ENCODE results near the gene KCNT1.

The KCNT1 gene

GRCh38 chr9:135727257-135727875 is 25.4 kb downstream of the KCNT1 start:
- DNase-seq (ENCODE audit: low spot score): no peak

- no peak for DNase-seq (ENCODE audit: low spot score)
Measured at GRCh38 chr9:135728436-135729110, 26.6 kb downstream of the KCNT1 start.

- DNase-seq (ENCODE audit: low spot score): no peak
Measured at GRCh38 chr9:135729480-135729879, 27.5 kb downstream of the KCNT1 start.

DNA sequence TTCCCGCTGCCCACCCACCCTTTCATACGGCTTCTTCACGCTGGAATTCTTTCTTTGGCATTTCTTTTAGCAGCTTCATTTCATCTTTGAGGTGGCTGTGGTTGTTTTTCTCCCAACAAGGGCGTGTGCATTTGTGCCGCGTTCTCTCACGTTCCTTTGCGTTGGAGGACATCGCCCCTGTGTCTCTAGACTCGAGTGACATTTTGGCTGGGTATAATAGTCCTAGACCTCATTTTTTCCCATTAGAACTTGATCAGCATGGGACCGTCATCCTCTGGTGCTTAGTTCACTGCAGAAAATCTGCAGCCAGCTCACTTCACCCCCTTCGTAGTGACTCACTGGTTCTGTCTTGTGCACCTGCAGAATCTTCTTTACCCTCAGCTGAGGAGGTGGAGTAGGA is 29.5 kb downstream of the KCNT1 start:
- DNase-seq (ENCODE audit: low spot score): no peak

GRCh38 chr9:135732569-135733257 is 30.7 kb downstream of the KCNT1 start:
- DNase-seq (ENCODE audit: low spot score): no peak

DNA sequence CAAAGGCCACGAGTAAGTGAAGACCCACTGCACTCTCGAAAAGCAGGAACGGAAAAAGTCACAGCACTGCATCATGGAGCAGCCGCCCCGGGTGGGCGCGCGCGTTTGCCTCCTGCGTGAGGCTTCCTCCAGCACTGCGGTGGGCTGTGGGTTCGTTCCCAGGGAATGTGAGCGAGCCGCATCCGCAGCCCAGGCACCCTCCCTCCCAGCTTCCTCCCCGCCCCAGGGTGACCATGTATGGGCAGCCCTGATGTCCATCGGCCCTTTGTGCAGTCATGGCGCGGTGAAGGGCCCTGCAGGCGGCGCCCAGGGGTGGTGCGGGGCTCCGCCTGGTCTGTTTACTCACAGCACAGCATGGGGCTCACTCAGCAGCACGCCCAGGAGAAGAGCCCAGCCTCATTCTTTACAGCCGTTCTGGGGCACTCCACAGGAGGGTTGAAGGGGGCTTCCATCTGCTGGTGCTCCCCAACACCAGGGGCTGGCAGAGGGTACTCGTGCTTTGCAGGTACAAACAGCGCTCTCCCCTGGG is 32.7 kb downstream of the KCNT1 start:
- DNase-seq (ENCODE audit: low spot score): no peak

DNA sequence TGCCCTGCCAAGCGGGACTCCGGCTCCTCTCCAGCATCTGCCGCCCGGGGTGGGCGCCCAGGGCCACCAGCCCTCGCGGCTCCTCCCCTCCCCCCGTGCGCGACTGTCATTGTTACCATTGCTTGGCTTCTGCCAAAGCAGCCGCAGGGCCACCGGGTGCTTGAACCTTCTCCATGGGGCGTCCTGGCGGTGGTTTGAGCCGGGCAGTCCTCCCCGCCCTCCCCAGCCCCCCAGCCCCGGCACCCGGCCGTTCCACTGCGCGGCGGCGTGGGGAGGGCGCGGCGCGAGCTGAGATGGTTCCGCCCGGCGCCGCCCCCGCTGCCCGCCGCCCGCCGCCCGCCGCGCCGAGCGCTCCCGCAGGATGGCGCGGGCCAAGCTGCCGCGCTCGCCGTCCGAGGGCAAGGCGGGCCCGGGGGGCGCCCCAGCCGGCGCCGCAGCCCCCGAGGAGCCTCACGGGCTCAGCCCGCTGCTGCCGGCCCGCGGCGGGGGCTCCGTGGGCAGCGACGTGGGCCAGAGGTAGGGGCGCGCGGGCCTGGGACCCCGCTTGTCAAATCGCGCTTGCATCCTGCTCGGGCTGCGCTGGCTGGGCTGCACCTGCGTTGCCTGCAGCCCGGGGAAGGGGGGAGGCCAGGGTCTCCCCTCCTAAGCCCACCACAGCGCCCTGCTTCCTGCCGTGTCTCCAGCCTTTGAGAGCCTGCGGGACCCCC is 34.4 kb downstream of the KCNT1 start:
- no peak for DNase-seq (ENCODE audit: low spot score)

DNA sequence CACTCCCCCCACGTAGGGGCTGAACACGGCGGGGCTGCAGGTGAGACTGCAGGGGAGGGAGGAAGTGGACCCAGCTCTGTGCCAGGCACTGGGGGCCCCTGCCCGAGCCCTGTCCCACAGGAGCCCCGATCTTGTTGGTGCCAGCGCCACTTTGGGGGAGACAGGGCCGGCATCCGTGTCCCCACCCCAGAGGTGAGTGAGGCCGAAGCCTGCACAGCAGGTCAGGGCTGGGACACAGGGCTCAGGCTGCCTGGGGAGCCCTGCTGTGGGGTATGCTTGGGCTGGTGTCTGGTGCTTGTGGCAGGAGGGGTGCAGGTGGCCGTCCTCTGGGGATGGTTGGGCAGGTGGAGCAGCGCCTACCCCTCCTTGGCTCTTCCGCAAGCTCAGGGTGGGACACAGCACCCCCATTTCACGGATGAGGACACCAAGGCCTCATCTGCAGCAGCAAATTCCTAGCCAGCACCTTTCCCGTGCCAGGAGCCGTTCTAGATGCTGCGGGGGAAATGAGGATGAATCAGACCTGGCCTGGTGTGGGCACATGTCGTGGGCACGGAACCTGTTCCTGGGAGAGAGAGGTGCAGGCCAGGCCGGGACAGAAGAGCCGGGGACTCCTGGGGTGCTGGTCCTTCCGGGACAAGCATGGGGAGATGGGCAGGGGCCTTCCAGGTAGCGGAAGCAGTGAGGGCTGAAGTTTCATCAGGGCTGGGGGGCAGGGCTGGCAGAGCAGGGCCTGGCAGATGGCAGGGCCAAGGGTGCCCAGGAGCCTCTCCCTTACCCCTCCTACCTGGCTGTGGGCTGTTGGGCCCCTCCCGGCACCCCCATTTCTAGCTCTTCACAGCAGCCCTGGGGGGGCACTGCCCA is 35.2 kb downstream of the KCNT1 start:
- no peak for DNase-seq (ENCODE audit: low spot score)

- no peak for DNase-seq (ENCODE audit: low spot score)
Measured at GRCh38 chr9:135737840-135738521, 36.0 kb downstream of the KCNT1 start.

GRCh38 chr9:135739271-135740220 is 37.6 kb downstream of the KCNT1 start:
- no peak for DNase-seq (ENCODE audit: low spot score)

GRCh38 chr9:135741276-135742219 is 39.6 kb downstream of the KCNT1 start:
- no peak for DNase-seq (ENCODE audit: low spot score)

- no peak for DNase-seq (ENCODE audit: low spot score)
Measured at GRCh38 chr9:135743021-135743420, 41.0 kb downstream of the KCNT1 start.

GRCh38 chr9:135743546-135744332 is 41.8 kb downstream of the KCNT1 start:
- no peak for DNase-seq (ENCODE audit: low spot score)

DNA sequence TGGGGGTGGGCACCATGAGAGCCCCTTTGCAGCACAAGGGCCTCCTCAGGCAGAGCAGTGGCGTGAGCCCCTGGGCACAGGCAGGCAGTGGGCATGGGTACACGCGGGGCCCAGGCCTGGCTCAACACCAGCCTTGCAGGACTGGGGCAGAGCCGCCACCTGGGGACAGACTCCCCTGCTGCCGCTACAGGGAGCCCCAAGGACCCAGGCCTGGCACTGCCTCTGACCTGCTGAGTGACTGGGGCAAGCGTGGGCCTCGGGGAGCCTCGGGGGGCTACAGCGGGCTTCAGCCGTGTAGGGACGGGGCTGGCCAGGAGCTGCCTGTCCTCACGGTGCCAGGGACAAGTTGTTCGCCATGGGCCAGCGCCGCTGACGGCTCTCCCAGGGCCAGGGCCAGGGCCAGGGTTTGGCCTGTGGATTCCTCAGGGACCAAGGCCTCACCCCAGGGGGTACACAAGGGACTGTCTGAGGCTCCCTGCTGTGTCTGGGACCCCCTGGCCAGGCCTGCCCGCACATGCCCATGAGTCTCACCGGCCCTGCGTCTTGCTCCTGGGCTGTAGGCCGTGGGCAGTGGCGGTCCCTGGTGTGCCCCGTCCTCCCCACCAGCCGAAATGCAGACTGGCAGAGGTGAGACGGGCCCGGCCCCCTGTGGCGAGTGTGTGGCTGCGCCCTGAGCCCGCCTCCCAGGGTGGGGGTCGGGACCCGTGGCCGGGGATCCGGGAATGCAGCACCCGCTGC is 42.5 kb downstream of the KCNT1 start:
- DNase-seq (ENCODE audit: low spot score): no peak

DNA sequence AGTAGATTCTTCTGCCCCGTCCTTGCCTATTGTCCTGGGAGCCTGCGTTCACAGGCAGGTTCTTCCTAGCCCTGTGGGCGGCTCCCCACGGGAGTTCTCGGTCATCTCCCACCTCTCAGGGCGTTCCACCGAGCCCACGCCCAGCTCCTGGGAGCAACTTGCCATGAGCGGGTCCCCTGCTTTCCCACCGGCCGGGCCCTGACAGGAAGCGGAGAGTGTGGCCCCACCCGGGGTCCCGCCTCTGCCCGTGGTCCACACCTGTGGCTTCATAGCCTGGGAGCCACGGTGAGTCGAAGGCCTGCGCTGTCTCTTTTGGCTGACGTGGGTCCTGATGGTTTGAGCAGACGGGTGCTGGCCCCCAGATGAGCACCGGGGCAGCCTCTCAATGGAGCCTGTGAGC is 43.2 kb downstream of the KCNT1 start:
- DNase-seq (ENCODE audit: low spot score): no peak

- DNase-seq (ENCODE audit: low spot score): no peak
Measured at GRCh38 chr9:135745686-135746324, 43.8 kb downstream of the KCNT1 start.

DNA sequence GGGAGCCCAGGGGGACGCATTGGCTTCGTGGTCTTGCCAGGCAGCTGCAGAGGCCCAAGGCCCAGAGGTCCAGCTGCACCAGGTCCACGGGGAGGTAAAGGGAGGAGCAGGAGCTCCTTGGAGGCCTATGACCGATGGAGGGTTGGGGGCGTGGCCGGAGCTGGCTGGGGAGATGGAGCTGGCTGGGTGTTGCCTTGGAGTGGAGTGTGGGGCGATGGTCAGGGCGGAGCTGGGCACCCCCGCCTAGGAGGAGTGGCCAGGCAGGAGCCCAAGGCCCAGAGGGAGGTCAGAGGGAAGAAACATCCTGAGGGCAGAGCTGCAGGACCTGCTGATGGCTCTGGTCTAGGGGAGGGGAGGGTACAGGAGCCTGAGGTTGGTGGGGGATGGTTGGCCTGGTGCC is 44.6 kb downstream of the KCNT1 start:
- no peak for DNase-seq (ENCODE audit: low spot score)
